ENCODE measurements around the gene ATP2B1. TPM values are rescaled to one million over a fixed set of nuclear protein-coding genes. Genes with fewer than 3 reads are reported as not detected.

ATP2B1 gene
- total and polyA plus RNA-seq, 2 of the 13 experiments (the other 11 are each of a cell fraction or from before 2014, with no cell fraction given) = 12.1 to 60.2 TPM

DNA sequence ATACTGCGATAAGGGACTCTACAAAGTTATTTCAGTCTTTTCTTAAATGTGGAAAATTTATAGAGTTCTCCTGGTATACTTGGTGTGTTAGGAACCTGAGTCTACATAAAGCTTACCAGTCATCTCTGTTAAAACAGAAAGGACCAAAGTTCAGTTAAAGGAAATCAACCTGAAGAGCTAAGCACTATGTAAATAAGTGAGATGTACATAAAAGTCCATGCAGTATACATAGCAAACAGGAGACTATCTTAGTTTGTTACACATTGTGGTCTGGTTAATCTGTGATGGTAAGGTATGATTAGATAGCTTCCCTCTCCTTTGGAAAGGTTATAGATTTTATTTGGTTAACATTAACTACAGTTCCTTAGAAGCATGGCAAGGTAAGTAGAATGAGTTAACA, 75.9 kb downstream of the ATP2B1 start (continued):
- TF ChIP-seq ZNF556 (CRISPR knock-in tag; IDR thresholded peaks at IDR 0.05; ENCODE audit: borderline replicate concordance) = no peak
- TF ChIP-seq, protein P1, sequence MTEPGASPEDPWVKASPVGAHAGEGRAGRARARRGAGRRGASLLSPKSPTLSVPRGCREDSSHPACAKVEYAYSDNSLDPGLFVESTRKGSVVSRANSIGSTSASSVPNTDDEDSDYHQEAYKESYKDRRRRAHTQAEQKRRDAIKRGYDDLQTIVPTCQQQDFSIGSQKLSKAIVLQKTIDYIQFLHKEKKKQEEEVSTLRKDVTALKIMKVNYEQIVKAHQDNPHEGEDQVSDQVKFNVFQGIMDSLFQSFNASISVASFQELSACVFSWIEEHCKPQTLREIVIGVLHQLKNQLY (CRISPR knock-in tag; IDR thresholded peaks at IDR 0.05) = peak; percentile 92
- TF ChIP-seq, protein P2, sequence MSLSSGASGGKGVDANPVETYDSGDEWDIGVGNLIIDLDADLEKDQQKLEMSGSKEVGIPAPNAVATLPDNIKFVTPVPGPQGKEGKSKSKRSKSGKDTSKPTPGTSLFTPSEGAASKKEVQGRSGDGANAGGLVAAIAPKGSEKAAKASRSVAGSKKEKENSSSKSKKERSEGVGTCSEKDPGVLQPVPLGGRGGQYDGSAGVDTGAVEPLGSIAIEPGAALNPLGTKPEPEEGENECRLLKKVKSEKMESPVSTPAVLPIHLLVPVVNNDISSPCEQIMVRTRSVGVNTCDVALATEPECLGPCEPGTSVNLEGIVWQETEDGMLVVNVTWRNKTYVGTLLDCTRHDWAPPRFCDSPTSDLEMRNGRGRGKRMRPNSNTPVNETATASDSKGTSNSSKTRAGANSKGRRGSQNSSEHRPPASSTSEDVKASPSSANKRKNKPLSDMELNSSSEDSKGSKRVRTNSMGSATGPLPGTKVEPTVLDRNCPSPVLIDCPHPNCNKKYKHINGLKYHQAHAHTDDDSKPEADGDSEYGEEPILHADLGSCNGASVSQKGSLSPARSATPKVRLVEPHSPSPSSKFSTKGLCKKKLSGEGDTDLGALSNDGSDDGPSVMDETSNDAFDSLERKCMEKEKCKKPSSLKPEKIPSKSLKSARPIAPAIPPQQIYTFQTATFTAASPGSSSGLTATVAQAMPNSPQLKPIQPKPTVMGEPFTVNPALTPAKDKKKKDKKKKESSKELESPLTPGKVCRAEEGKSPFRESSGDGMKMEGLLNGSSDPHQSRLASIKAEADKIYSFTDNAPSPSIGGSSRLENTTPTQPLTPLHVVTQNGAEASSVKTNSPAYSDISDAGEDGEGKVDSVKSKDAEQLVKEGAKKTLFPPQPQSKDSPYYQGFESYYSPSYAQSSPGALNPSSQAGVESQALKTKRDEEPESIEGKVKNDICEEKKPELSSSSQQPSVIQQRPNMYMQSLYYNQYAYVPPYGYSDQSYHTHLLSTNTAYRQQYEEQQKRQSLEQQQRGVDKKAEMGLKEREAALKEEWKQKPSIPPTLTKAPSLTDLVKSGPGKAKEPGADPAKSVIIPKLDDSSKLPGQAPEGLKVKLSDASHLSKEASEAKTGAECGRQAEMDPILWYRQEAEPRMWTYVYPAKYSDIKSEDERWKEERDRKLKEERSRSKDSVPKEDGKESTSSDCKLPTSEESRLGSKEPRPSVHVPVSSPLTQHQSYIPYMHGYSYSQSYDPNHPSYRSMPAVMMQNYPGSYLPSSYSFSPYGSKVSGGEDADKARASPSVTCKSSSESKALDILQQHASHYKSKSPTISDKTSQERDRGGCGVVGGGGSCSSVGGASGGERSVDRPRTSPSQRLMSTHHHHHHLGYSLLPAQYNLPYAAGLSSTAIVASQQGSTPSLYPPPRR (CRISPR knock-in tag; IDR thresholded peaks at IDR 0.05; ENCODE audit: borderline replicate concordance) = peak; percentile 95
- TF ChIP-seq FOXK1 (CRISPR knock-in tag; IDR thresholded peaks at IDR 0.05; ENCODE audit: borderline replicate concordance, low read depth) = peak; percentile 79
- TF ChIP-seq CEBPB (IDR thresholded peaks at IDR 0.05; ENCODE audit: borderline replicate concordance, low read depth, low read length) = no peak
- TF ChIP-seq ZSCAN30 (CRISPR knock-in tag; IDR thresholded peaks at IDR 0.05) = no peak
- TF ChIP-seq DMAP1 (CRISPR knock-in tag; IDR thresholded peaks at IDR 0.05) = peak; percentile 75
- no peak for TF ChIP-seq ZSCAN31 (CRISPR knock-in tag; IDR thresholded peaks at IDR 0.05; ENCODE audit: low read depth)
- TF ChIP-seq, protein P3, sequence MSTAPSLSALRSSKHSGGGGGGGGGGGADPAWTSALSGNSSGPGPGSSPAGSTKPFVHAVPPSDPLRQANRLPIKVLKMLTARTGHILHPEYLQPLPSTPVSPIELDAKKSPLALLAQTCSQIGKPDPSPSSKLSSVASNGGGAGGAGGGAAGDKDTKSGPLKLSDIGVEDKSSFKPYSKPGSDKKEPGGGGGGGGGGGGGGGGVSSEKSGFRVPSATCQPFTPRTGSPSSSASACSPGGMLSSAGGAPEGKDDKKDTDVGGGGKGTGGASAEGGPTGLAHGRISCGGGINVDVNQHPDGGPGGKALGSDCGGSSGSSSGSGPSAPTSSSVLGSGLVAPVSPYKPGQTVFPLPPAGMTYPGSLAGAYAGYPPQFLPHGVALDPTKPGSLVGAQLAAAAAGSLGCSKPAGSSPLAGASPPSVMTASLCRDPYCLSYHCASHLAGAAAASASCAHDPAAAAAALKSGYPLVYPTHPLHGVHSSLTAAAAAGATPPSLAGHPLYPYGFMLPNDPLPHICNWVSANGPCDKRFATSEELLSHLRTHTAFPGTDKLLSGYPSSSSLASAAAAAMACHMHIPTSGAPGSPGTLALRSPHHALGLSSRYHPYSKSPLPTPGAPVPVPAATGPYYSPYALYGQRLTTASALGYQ (CRISPR knock-in tag; IDR thresholded peaks at IDR 0.05) = peak; percentile 96
- peak; percentile 90 for TF ChIP-seq SIX1 (CRISPR knock-in tag; IDR thresholded peaks at IDR 0.05; ENCODE audit: borderline replicate concordance)
- TF ChIP-seq ZNF335 (CRISPR knock-in tag; IDR thresholded peaks at IDR 0.05) = 0 out of 2 replicates have a peak, but pooled peaks have one; percentile 43
- TF ChIP-seq, protein P4, sequence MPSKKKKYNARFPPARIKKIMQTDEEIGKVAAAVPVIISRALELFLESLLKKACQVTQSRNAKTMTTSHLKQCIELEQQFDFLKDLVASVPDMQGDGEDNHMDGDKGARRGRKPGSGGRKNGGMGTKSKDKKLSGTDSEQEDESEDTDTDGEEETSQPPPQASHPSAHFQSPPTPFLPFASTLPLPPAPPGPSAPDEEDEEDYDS (CRISPR knock-in tag; IDR thresholded peaks at IDR 0.05) = peak; percentile 32; the same call in 1 of the 2 replicates
- no peak for TF ChIP-seq ZNF780A (CRISPR knock-in tag; IDR thresholded peaks at IDR 0.05)
- no peak for TF ChIP-seq U2AF1 (optimal IDR thresholded peaks at IDR 0.05; ENCODE audit: low read depth, low read length)
- peak; percentile 37; the same call in 1 of the 2 replicates for TF ChIP-seq MIER2 (CRISPR knock-in tag; IDR thresholded peaks at IDR 0.05)
- TF ChIP-seq TCF7L2 (IDR thresholded peaks at IDR 0.05; ENCODE audit: low read depth, low read length) = peak; percentile 82; the same call in 1 of the 2 replicates
- TF ChIP-seq ZNF577 (CRISPR knock-in tag; IDR thresholded peaks at IDR 0.05; ENCODE audit: borderline replicate concordance, low read depth) = no peak
- TF ChIP-seq RFXAP (CRISPR knock-in tag; IDR thresholded peaks at IDR 0.05; ENCODE audit: borderline replicate concordance) = no peak
- no peak for TF ChIP-seq ZSCAN12 (CRISPR knock-in tag; IDR thresholded peaks at IDR 0.05)
- TF ChIP-seq, protein P5, sequence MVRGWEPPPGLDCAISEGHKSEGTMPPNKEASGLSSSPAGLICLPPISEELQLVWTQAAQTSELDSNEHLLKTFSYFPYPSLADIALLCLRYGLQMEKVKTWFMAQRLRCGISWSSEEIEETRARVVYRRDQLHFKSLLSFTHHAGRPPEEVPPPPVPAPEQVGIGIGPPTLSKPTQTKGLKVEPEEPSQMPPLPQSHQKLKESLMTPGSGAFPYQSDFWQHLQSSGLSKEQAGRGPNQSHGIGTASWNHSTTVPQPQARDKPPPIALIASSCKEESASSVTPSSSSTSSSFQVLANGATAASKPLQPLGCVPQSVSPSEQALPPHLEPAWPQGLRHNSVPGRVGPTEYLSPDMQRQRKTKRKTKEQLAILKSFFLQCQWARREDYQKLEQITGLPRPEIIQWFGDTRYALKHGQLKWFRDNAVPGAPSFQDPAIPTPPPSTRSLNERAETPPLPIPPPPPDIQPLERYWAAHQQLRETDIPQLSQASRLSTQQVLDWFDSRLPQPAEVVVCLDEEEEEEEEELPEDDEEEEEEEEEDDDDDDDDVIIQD (CRISPR knock-in tag; IDR thresholded peaks at IDR 0.05; ENCODE audit: low read depth) = peak; percentile 95
- TF ChIP-seq, protein P6, sequence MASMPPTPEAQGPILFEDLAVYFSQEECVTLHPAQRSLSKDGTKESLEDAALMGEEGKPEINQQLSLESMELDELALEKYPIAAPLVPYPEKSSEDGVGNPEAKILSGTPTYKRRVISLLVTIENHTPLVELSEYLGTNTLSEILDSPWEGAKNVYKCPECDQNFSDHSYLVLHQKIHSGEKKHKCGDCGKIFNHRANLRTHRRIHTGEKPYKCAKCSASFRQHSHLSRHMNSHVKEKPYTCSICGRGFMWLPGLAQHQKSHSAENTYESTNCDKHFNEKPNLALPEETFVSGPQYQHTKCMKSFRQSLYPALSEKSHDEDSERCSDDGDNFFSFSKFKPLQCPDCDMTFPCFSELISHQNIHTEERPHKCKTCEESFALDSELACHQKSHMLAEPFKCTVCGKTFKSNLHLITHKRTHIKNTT (CRISPR knock-in tag; IDR thresholded peaks at IDR 0.05) = no peak
